HepG2 (cell line): ENCODE data around the gene WIZ. TPM values are rescaled to one million over a fixed set of nuclear protein-coding genes. Genes with fewer than 3 reads are reported as not detected.

ENCODE experiments used
- ATAC-seq: fragments of 200-7000 bp; cut with Tn5 transposase; 3 replicates; pipeline ENCODE4 v1.9.1; 2020; ENCODE audit warnings: mild to moderate bottlenecking, moderate library complexity
- BruUV-seq: library from RNA; stranded (reverse); fragments of 400-500 nt; replicated peaks from 2 replicates; lab custom pipeline; 2021; lab: Mats Ljungman, UMichigan
- CTCF ChIA-PET: fragments of 300-600 bp; formaldehyde crosslinking; extraction: SDS; loops from one replicate; lab custom pipeline; 2021; ENCODE audit warnings: low total read pairs, inconsistent platforms, low intra/inter-chr PET ratio; lab: Yijun Ruan, JAX
- POLR2A ChIA-PET: fragments of 350-600 bp; sonication (Branson Sonifier 250); formaldehyde crosslinking; loops from one replicate; lab custom pipeline; 2020; ENCODE audit warnings: antibody characterized with exemption, inconsistent platforms; lab: Yijun Ruan, JAX
- DNase-seq: peaks from one replicate; pipeline ENCODE4 v3.0.0-alpha.2; 2015; ENCODE audit warnings: low spot score
- FAIRE-seq: peaks from 3 replicates; lab custom pipeline; 2011; peaks lifted over from hg19 to GRCh38; lab: Jason Lieb, UNC
- H2AFZ ChIP-seq: one replicate; pipeline ENCODE4 v1.6.1; 2011; ENCODE audit warnings: low read length, inconsistent platforms
- H3K27ac ChIP-seq: fragments of 300-600 bp; 3 replicates; pipeline ENCODE4 v1.8.0; 2011; ENCODE audit warnings: mixed run types, mild to moderate bottlenecking, mixed read lengths, low read length, inconsistent platforms; ENCODE audit not compliant: insufficient read depth; ENCODE audit errors: extremely low read length
- H3K27me3 ChIP-seq, 2 experiments: fragments of 200-600 bp in 1 of 2; 2 replicates in 1 of 2; 3 replicates in 1 of 2; pipeline versions ENCODE4 v1.6.0 to v1.8.0; 2011; ENCODE audit warnings: low read length in 2 of 2, mild to moderate bottlenecking in 2 of 2, moderate library complexity in 2 of 2, inconsistent platforms in 1 of 2; ENCODE audit not compliant: insufficient read depth in 2 of 2, control insufficient read depth in 1 of 2
- H3K36me3 ChIP-seq, 2 experiments: fragments of 200-600 bp in 1 of 2; replicated peaks in 1 of 2; 2 replicates in 1 of 2; 3 replicates in 1 of 2; pipeline versions ENCODE4 v1.5.1 to v1.8.0; 2011; ENCODE audit warnings: low read length in 2 of 2, inconsistent platforms in 1 of 2; ENCODE audit not compliant: insufficient read depth in 2 of 2, control insufficient read depth in 1 of 2
- H3K4me1 ChIP-seq: 2 replicates; pipeline ENCODE4 v1.5.1; 2012; ENCODE audit warnings: low read length, inconsistent platforms; ENCODE audit not compliant: insufficient read depth
- H3K4me2 ChIP-seq: 2 replicates; pipeline ENCODE4 v1.6.0; 2011; ENCODE audit warnings: low read depth, low read length, inconsistent platforms
- H3K4me3 ChIP-seq, 3 experiments: fragments of 200-600 bp in 1 of 3; sonication (generic), shearing (Covaris generic) in 1 of 3; replicated peaks in 1 of 3; 2 replicates each; pipeline ENCODE4 v1.5.1; 2011 to 2016; ENCODE audit warnings: low read length in 3 of 3, inconsistent platforms in 2 of 3, low read depth in 2 of 3, mild to moderate bottlenecking in 2 of 3, control low read depth in 1 of 3, mixed read lengths in 1 of 3; ENCODE audit not compliant: insufficient read depth in 1 of 3
- H3K79me2 ChIP-seq: one replicate; pipeline ENCODE4 v1.6.1; 2011; ENCODE audit warnings: low read length, inconsistent platforms; ENCODE audit not compliant: insufficient read depth
- H3K9ac ChIP-seq: 2 replicates; pipeline ENCODE4 v1.6.0; 2011; ENCODE audit warnings: mild to moderate bottlenecking, low read depth, low read length, inconsistent platforms; ENCODE audit not compliant: insufficient read depth
- H3K9me3 ChIP-seq: 2 replicates; pipeline ENCODE4 v1.5.1; 2012; ENCODE audit warnings: mild to moderate bottlenecking, low read length
- H4K20me1 ChIP-seq: 2 replicates; pipeline ENCODE4 v1.6.0; 2011; ENCODE audit warnings: inconsistent platforms, mild to moderate bottlenecking, low read length, moderate library complexity; ENCODE audit not compliant: insufficient read depth
- BRCA1 ChIP-seq: sonication (generic); formaldehyde crosslinking; IDR thresholded peaks from 2 replicates; pipeline ENCODE4 v1.4.0; 2020; ENCODE audit warnings: missing genetic modification reagents
- JARID2 ChIP-seq: sonication (generic); formaldehyde crosslinking; IDR thresholded peaks from 2 replicates; pipeline ENCODE4 v1.8.1; 2023; ENCODE audit warnings: missing genetic modification reagents, inconsistent platforms; ENCODE audit not compliant: insufficient replicate concordance
- MTF1 ChIP-seq: sonication (generic); formaldehyde crosslinking; IDR thresholded peaks from 2 replicates; pipeline ENCODE4 v1.5.0; 2020; ENCODE audit warnings: missing genetic modification reagents
- NFE2 ChIP-seq: sonication (generic); formaldehyde crosslinking; IDR thresholded peaks from 2 replicates; pipeline ENCODE4 v1.4.0; 2020; ENCODE audit warnings: missing genetic modification reagents
- RBM39 ChIP-seq: fragments of 200-400 bp; formaldehyde crosslinking; IDR thresholded peaks from one replicate; pipeline ENCODE4 v1.6.1; 2018; ENCODE audit warnings: antibody characterized with exemption, mild to moderate bottlenecking, low read depth, low read length; ENCODE audit not compliant: poor library complexity, severe bottlenecking
- THAP11 ChIP-seq: IDR thresholded peaks from 2 replicates; pipeline ENCODE4 v1.6.1; 2016; ENCODE audit warnings: missing biosample characterization, missing genetic modification reagents
- ZNF253 ChIP-seq: sonication (generic); formaldehyde crosslinking; IDR thresholded peaks from 2 replicates; pipeline ENCODE4 v1.8.0; 2022; ENCODE audit warnings: mild to moderate bottlenecking, missing genetic modification reagents, borderline replicate concordance
- ZNF30 ChIP-seq: sonication (generic); formaldehyde crosslinking; IDR thresholded peaks from 2 replicates; pipeline ENCODE4 v1.5.0; 2020; ENCODE audit warnings: mild to moderate bottlenecking, missing genetic modification reagents
- ZNF510 ChIP-seq: sonication (generic); formaldehyde crosslinking; IDR thresholded peaks from 2 replicates; pipeline ENCODE4 v1.4.0; 2020; ENCODE audit warnings: low read depth, mild to moderate bottlenecking, missing genetic modification reagents
- ZNF550 ChIP-seq: sonication (generic); formaldehyde crosslinking; IDR thresholded peaks from 2 replicates; pipeline ENCODE4 v1.4.0; 2020; ENCODE audit warnings: mild to moderate bottlenecking, missing genetic modification reagents, borderline replicate concordance
- ZNF615 ChIP-seq: sonication (generic); formaldehyde crosslinking; IDR thresholded peaks from 2 replicates; pipeline ENCODE4 v1.5.0; 2020; ENCODE audit warnings: mild to moderate bottlenecking, missing genetic modification reagents, borderline replicate concordance
- ZNF616 ChIP-seq: sonication (generic); formaldehyde crosslinking; IDR thresholded peaks from 2 replicates; pipeline ENCODE4 v1.5.0; 2020; ENCODE audit warnings: low read depth, mild to moderate bottlenecking, missing genetic modification reagents
- ZNF749 ChIP-seq: sonication (generic); formaldehyde crosslinking; IDR thresholded peaks from 2 replicates; pipeline ENCODE4 v1.8.0; 2022; ENCODE audit warnings: mild to moderate bottlenecking, missing genetic modification reagents, moderate library complexity, borderline replicate concordance
- ZNF780A ChIP-seq: sonication (generic); formaldehyde crosslinking; IDR thresholded peaks from 2 replicates; pipeline ENCODE4 v1.8.0; 2022; ENCODE audit warnings: mild to moderate bottlenecking, missing genetic modification reagents, moderate library complexity
- WGBS: methylation state at CpG from one replicate; pipeline ENCODE4 v1.1.6; 2017; ENCODE audit warnings: low lambda C conversion rate; 5-methylcytosine and 5-hydroxymethylcytosine counted together
- in situ Hi-C: cut with HindIII; loops from 2 replicates; pipeline ENCODE4 v1.10.0; 2017; ENCODE audit warnings: low pct_unique_long_range_greater_than_20kb; ENCODE audit not compliant: extremely low pct_ligation_motif_present
- intact Hi-C: fragments of 100-400 bp; cut with micrococcal nuclease; formaldehyde crosslinking; loops from one replicate; pipeline ENCODE4 v1.10.0; 2022; ENCODE audit not compliant: unreplicated experiment
- polyA plus RNA-seq, 8 experiments: library from polyadenylated mRNA; depleted of rRNA in 3 of 8; stranded (reverse) in 7 of 8; unstranded in 1 of 8; fragments of >200 nt; fragmentation: Illumina TruSeq in 4 of 8; extraction: Trizol in 4 of 8; gene quantifications; 2 replicates each; pipeline versions ENCODE4 v1.2.1 to v1.2.3, GENCODE V29; 2011 to 2016; ENCODE audit warnings: low read depth in 4 of 8, missing spikeins in 1 of 8, mixed read lengths in 1 of 8; ENCODE audit not compliant: insufficient read depth in 1 of 8
- total RNA-seq, 5 experiments: library from RNA; depleted of rRNA; stranded (reverse); fragments of >200 nt; fragmentation: Illumina TruSeq; extraction: Trizol; gene quantifications; 2 replicates each; pipeline ENCODE4 v1.2.3, GENCODE V29; 2016; ENCODE audit warnings: low read depth in 1 of 5
- TF ChIP-seq, protein P1 (sequence below): sonication (generic); formaldehyde crosslinking; IDR thresholded peaks from 2 replicates; pipeline ENCODE4 v1.4.0; 2020; ENCODE audit warnings: missing genetic modification reagents, borderline replicate concordance
- TF ChIP-seq, protein P2 (sequence below): IDR thresholded peaks from 2 replicates; pipeline ENCODE4 v1.6.1; 2016; ENCODE audit warnings: low read depth, control low read depth

The WIZ gene
- total and polyA plus RNA-seq, 2 of the 13 experiments (the other 11 are each of a cell fraction or from before 2014, with no cell fraction given): 4.7 to 4.8 TPM

DNA sequence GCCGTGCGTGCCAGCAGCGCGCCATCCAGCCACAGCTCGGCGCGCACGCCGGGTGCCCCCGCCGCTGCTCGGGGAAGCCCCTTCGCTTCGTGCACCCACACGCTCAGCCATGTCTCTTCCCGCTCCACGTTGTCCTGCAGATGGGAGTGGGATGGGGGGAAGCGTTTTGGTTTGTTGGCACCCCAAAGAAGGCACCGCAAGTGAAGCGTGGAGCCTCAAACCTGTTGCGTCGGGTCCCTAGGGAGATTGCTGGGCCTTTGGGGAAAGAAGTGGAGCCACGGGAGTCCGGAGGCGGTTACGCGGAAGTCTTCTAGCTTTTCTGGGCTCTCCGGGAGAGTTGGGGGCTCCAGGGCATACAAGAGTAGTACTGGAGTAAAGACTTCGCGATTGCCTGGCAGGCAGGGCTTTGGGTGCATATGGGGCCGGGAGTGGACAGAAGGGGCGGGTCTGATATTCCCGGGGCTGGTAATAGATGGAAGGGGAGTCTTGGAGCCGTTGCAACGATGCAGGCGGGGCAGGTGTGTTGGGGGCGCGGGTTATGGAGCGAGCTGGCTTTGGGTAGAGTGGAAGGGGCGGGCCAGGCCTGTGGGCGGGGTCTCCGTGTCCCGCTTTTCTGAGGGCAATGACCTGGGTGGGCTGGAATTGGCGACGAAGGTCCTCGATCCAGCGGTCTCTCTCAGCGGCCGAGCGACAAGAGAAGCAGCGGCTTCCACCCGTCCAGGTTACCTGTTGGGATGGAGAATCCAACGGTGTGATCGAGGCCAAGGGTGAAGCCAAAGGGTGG lies 8.1 kb upstream of the WIZ start (continued):
- TF ChIP-seq, protein P1, sequence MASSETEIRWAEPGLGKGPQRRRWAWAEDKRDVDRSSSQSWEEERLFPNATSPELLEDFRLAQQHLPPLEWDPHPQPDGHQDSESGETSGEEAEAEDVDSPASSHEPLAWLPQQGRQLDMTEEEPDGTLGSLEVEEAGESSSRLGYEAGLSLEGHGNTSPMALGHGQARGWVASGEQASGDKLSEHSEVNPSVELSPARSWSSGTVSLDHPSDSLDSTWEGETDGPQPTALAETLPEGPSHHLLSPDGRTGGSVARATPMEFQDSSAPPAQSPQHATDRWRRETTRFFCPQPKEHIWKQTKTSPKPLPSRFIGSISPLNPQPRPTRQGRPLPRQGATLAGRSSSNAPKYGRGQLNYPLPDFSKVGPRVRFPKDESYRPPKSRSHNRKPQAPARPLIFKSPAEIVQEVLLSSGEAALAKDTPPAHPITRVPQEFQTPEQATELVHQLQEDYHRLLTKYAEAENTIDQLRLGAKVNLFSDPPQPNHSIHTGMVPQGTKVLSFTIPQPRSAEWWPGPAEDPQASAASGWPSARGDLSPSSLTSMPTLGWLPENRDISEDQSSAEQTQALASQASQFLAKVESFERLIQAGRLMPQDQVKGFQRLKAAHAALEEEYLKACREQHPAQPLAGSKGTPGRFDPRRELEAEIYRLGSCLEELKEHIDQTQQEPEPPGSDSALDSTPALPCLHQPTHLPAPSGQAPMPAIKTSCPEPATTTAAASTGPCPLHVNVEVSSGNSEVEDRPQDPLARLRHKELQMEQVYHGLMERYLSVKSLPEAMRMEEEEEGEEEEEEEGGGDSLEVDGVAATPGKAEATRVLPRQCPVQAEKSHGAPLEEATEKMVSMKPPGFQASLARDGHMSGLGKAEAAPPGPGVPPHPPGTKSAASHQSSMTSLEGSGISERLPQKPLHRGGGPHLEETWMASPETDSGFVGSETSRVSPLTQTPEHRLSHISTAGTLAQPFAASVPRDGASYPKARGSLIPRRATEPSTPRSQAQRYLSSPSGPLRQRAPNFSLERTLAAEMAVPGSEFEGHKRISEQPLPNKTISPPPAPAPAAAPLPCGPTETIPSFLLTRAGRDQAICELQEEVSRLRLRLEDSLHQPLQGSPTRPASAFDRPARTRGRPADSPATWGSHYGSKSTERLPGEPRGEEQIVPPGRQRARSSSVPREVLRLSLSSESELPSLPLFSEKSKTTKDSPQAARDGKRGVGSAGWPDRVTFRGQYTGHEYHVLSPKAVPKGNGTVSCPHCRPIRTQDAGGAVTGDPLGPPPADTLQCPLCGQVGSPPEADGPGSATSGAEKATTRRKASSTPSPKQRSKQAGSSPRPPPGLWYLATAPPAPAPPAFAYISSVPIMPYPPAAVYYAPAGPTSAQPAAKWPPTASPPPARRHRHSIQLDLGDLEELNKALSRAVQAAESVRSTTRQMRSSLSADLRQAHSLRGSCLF: no peak
- TF ChIP-seq ZNF30 (no peak), ZNF616 (CRISPR knock-in tag) (no peak), BRCA1 (no peak), ZNF615 (no peak)

DNA sequence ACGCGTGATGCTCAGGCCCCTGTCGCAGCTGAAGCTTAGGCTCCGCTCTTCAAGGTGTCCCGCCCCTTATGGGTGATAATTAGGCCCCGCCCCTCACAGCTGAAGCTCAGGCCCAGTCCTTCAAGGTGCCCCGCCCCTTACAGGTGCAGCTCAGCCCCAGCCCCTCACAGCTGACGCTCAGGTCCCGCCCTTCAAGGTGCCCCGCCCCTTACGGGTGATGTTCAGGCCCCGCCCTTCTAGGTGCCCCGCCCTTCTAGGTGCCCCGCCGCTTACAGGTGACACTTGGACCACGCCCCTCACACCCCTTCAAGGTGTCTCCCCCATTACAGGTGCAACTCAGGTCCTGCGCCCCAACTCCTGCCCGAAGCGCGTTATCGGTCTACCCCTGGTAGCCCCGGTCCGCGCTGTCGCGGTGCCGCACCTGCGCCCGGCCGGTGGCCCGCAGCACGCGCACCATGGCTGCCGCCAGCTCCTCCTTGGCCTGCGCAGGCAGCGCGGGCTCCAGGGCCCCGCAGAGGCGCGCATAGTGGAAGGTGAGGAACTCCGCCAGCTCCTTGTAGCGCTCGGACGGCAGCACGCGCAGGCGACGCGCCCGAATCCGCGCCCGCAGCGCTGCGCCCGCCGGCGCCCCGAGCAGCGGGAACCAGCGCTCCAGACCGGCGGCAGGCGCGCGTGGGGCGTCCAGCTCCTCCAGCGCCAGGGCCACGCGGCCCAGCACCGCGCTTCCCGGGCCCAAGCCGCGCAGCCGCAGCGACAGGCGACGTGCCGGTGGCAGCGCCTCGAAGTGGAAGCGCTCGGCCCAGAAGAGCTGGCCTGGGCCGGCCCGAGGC lies 7.3 kb upstream of the WIZ start:
- Histone ChIP-seq H3K4me3 (no peak overlapping the region), H4K20me1 (no peaks in the 10 kb centered on the region), H3K4me2 (no peak overlapping the region), H3K9me3 (no peaks in the 10 kb centered on the region), H3K79me2 (no peaks in the 10 kb centered on the region), H3K9ac (no peak overlapping the region), H2AFZ (no peak overlapping the region), H3K36me3 (no peaks in the 10 kb centered on the region), H3K27me3 (no peaks in the 10 kb centered on the region; a peak in 1 of 5 replicates), H3K27ac (no peak overlapping the region), H3K4me1 (peaks cover 15% of the 10 kb centered on the region)
- WGBS: 70% methylated on average over 39 of the region's 86 CpGs
- ChIA-PET CTCF (no interaction called here), POLR2A (no interaction called here)
- ATAC-seq: no peak
- in situ Hi-C loops: no loop called here
- DNase-seq: no peak
- no peak for FAIRE-seq
- intact Hi-C loops: no loop called here
- BruUV-seq: no TSS peak
- TF ChIP-seq ZNF749 (CRISPR knock-in tag): no peak
- TF ChIP-seq JARID2: no peak
- TF ChIP-seq THAP11 (CRISPR knock-in tag): no peak
- TF ChIP-seq ZNF550 (CRISPR knock-in tag): no peak
- no peak for TF ChIP-seq ZNF510
- TF ChIP-seq ZNF780A (CRISPR knock-in tag): no peak
- TF ChIP-seq NFE2: no peak
- TF ChIP-seq, protein P2, sequence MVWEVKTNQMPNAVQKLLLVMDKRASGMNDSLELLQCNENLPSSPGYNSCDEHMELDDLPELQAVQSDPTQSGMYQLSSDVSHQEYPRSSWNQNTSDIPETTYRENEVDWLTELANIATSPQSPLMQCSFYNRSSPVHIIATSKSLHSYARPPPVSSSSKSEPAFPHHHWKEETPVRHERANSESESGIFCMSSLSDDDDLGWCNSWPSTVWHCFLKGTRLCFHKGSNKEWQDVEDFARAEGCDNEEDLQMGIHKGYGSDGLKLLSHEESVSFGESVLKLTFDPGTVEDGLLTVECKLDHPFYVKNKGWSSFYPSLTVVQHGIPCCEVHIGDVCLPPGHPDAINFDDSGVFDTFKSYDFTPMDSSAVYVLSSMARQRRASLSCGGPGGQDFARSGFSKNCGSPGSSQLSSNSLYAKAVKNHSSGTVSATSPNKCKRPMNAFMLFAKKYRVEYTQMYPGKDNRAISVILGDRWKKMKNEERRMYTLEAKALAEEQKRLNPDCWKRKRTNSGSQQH: no peak
- TF ChIP-seq MTF1 (CRISPR knock-in tag): no peak
- no peak for TF ChIP-seq RBM39
- TF ChIP-seq ZNF253 (CRISPR knock-in tag): no peak
